Measurements from ENCODE around the gene TXNIP.
A peak's percentile ranks its signal among the peaks of the same experiment; 100 is the strongest.
"Not testable (repeated sequence)": the region's sequence is repeated elsewhere in the genome, so short reads cannot be mapped to it uniquely, and the experiment has no call there.

The TXNIP gene, protein sequence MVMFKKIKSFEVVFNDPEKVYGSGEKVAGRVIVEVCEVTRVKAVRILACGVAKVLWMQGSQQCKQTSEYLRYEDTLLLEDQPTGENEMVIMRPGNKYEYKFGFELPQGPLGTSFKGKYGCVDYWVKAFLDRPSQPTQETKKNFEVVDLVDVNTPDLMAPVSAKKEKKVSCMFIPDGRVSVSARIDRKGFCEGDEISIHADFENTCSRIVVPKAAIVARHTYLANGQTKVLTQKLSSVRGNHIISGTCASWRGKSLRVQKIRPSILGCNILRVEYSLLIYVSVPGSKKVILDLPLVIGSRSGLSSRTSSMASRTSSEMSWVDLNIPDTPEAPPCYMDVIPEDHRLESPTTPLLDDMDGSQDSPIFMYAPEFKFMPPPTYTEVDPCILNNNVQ

GRCh38 chr1:145996433-145997015 is at the start of gene TXNIP:
Gene TXNIP (minus strand): TSS chr1:145996579. CDS start chr1:145996266, 313 bp downstream.
- DNase-seq: peak; percentile 97

GRCh38 chr1:146039844-146040194 is 43.4 kb upstream of the TXNIP start:
- no peak for DNase-seq

GRCh38 chr1:146036965-146037646 is 40.7 kb upstream of the TXNIP start:
- DNase-seq: peak; percentile 90

- DNase-seq: no peak
Measured at GRCh38 chr1:146036241-146036964, 40.0 kb upstream of the TXNIP start.

DNA sequence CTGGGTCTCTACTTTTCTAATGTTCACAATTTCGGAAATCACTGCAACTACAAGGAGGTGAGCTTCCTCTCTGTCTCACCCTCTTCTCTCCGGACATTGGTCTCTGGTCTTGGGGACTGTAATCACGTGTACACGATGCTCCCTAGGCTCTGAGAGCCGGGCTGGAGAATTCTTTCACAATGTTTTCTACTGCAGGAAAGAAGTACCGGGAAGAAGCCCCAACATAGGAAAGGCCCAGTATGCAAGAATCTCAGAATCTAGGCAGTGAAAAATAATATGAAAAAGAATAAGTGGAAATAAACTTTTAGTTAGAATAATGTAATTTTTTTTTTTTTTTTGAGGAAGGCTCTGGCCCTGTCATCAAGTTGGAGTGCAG is 38.7 kb upstream of the TXNIP start:
- no peak for DNase-seq

- DNase-seq: peak; percentile 68
Measured at GRCh38 chr1:146032631-146033219, 36.3 kb upstream of the TXNIP start.

DNA sequence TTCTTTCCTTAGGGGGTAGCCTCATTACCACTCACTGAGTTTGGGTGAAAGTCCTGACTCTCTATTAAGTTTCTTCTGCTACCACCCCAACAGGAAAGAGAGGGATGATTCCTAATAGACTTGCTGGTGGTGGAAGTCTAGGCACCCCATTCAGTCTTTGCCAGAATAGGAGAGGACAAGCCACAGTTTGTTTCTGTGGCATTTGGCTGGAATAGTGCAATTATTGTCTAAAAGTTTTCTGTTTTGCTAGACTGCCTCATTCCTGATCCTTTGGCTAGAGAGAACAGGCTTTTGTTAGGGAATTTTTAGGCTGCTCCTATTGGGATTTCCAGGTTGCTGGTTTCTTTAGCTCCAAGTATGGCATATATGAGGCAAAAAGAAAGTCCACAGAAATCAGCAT is 35.1 kb upstream of the TXNIP start:
- DNase-seq: no peak

DNA sequence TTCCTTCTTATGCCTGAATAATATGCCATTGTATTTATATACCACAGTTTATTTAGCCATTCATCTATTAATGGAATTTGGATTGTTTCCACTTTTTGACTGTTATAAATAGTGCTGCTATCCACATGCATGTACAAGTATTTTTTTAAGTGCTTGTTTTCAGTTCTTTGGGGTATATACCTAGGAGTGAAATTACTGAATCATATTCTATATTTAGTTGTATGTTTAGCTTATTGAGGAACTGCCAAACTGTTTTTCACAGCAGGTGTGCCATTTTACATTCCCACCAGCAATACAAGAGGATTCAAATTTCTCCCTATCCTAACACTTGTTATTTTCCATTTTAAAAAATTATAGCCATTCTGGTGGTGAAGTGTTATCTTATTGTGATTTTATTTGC is 32.7 kb upstream of the TXNIP start:
- DNase-seq: no peak

GRCh38 chr1:146026650-146027049 is 30.3 kb upstream of the TXNIP start:
- not testable (repeated sequence) for DNase-seq

DNA sequence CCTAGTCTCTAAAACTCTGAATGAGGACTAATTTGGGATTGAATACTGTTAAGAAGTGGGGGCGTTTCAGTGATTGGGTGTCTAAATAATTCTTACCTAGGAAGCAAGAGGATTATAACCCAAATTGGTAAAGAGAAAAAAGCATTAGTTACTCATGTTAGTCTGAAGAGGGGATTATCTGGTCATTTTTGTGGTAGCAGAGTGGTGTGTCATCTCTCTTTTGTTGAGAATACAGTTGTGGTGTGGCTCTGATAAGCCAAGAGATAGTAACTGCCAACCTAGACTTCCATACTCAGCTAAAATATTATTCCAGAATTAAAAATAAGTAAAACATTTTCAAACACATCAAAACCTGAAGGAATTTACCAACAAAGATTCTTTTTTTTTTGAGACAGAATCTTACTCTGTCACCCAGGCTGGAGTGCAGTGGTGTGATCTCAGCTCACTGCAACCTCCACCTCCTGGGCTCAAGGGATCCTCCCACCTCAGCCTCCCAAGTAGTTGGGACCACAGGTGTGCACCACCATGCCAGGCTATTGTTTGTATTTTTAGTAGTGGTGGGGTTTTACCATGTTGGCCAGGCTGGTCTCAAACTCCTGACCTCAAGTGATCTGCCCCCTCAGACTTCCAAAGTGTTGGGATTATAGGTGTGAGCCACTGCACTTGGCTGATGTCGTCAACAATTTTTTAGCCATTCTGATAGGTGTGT is 29.6 kb upstream of the TXNIP start:
- DNase-seq: not testable (repeated sequence)

GRCh38 chr1:146022403-146023127 is 26.2 kb upstream of the TXNIP start:
- DNase-seq: no peak

- DNase-seq: no peak
Measured at GRCh38 chr1:146021622-146022402, 25.4 kb upstream of the TXNIP start, which contains the start of gene HJV. Gene HJV (minus strand): TSS chr1:146021735. CDS start chr1:146020231, 1,504 bp downstream.

- DNase-seq: no peak
Measured at GRCh38 chr1:146021050-146021445, 24.7 kb upstream of the TXNIP start.

DNA sequence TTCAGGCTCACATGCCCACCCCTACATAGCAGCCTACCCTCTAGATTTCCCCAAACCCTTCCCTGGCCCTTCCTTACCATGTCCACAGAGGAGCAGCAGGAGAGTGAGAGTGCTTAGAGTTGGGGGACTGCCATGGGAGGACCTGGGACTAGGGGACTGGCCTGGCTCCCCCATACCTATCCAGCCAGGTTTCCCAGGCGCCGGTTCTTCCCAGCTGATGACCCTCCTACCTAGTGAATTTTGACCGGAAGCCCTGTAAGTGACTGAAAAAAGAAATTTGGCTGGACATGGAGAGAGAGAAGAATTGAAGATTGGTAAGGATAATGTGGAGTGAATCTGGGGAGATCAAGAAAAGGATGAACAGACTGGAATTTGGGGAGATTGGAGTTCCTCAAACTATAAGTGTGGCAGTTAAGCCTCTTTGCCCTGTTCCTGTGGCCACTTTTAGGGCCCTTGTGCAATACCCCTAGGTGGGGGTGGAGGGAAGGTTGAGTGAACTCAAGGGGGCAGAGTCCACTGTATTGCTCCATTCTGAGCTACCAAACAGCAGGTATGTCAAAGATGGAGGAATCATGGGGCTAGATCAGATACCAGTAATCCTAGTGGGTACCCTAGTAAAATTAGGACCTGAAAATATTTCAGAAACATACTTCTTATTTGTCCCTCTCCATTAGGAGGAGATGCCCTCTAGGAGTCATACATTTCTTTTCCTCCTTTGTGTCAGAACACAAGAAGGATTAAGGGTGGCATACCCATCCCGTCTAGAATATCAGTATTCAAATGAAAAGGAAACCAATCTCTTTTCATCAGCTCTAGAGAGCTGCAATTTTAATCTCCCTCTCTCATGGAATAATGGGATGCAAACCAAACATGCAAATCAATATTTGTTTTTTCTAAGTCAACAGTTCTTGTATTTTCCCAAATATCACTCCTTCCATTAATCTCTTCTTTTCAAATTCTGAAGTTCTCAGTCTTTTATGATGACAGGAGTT is 24.0 kb upstream of the TXNIP start:
- DNase-seq: no peak

- no peak for DNase-seq
Measured at GRCh38 chr1:146019231-146020057, 23.1 kb upstream of the TXNIP start.

GRCh38 chr1:146016891-146017290 is 20.5 kb upstream of the TXNIP start:
- no peak for DNase-seq

DNA sequence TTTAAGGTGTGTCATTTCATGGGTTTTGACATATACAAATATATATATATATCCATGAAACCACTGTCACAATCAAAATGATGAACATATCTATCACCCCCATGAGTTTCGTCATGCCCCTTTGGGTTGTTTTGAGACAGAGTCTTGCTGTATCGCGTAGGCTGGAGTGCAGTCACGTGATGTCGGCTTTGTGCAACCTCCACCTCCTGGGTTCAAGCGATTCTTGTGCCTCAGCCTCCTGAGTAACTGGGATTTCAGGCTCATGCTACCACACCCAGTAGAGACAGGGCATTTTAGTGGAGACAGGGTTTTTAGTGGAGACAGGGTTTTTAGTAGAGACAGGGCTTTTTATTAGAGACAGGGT is 17.2 kb upstream of the TXNIP start:
- no peak for DNase-seq

All from activated CD4-positive, alpha-beta T cell treated with anti-CD3 and anti-CD28 coated beads, Interleukin-2, amount 50 U/mL, for 16 hours (primary cell).